Tongue (tissue), 3 donors: ENCODE measurements around the gene OPN1SW. TPM values are rescaled to one million over a fixed set of nuclear protein-coding genes. Genes with fewer than 3 reads are reported as not detected.

ENCODE experiments used
- DNase-seq: peaks from one replicate; pipeline ENCODE4 v3.0.0-alpha.2; 2015
- small RNA-seq: library from RNA; depleted of rRNA; stranded (forward); fragments of <200 nt; gene quantifications from one replicate; pipeline ENCODE3, GENCODE V24; 2014; ENCODE audit warnings: low replicate concordance
- total RNA-seq: library from RNA; depleted of rRNA; stranded (reverse); fragments of >200 nt; gene quantifications from one replicate; pipeline ENCODE4 v1.2.3, GENCODE V29; 2014

The OPN1SW gene
- total RNA-seq, 1 donor from 2014 or later = not detected

- no peak for DNase-seq
Observed at GRCh38 chr7:128732521-128733277, 42.9 kb downstream of the OPN1SW start.

- DNase-seq = no peak
Observed at GRCh38 chr7:128731184-128731583, 44.4 kb downstream of the OPN1SW start.

GRCh38 chr7:128729494-128729893 lies 46.1 kb downstream of the OPN1SW start:
- no peak for DNase-seq

GRCh38 chr7:128728598-128728997 lies 47.0 kb downstream of the OPN1SW start:
- DNase-seq = peak; percentile 51

- DNase-seq = no peak
Observed at GRCh38 chr7:128727239-128727638, 48.4 kb downstream of the OPN1SW start.

- DNase-seq = no peak
Observed at GRCh38 chr7:128726737-128727072, 48.9 kb downstream of the OPN1SW start.

GRCh38 chr7:128726059-128726736 lies 49.4 kb downstream of the OPN1SW start:
- DNase-seq = no peak

GRCh38 chr7:128725531-128725930 lies 50.1 kb downstream of the OPN1SW start:
- no peak for DNase-seq

GRCh38 chr7:128724743-128725142 lies 50.9 kb downstream of the OPN1SW start:
- no peak for DNase-seq

Small RNA genes lying within 50 kb of the gene (small RNA-seq; reads per million reads assigned to genes)
- not detected for gene RN7SL81P

Other genes with a start within 250 kb of the OPN1SW start
- 0.10 TPM for gene GARIN1A, start 103.5 kb downstream of the OPN1SW start, total RNA-seq
- gene CALU, start 36.4 kb downstream of the OPN1SW start, total RNA-seq = 261 TPM
- 16.4 TPM for gene CCDC136, start 16.2 kb upstream of the OPN1SW start, total RNA-seq
- gene FLNC, start 54.6 kb upstream of the OPN1SW start, total RNA-seq = 1,540 TPM
- 71.5 TPM for gene ATP6V1F, start 87.1 kb upstream of the OPN1SW start, total RNA-seq
- gene KCP, start 134.9 kb upstream of the OPN1SW start, total RNA-seq = 0.72 TPM
- 1.2 TPM for gene IRF5, start 162.1 kb upstream of the OPN1SW start, total RNA-seq